Uterus (tissue), 2 donors: ENCODE data around the gene CLASP2.

Experiments
- CTCF ChIP-seq, 4 experiments: fragments of 200-600 bp in 2 of 4; fragments of 450-650 bp in 2 of 4; sonication (generic) in 2 of 4; IDR thresholded peaks; one replicate each; pipeline ENCODE4 v1.5.1; 2016 to 2019; ENCODE audit warnings: antibody characterized with exemption in 4 of 4, mild to moderate bottlenecking in 2 of 4, moderate library complexity in 1 of 4
- POLR2A ChIP-seq, 2 donors: fragments of 450-650 bp; IDR thresholded peaks; one replicate each; pipeline ENCODE4 v1.6.1; 2016; ENCODE audit warnings: antibody characterized with exemption in 2 of 2, mild to moderate bottlenecking in 1 of 2, moderate library complexity in 1 of 2

- TF ChIP-seq CTCF (IDR thresholded peaks at IDR 0.05) = no peak
- no peak for TF ChIP-seq POLR2A (IDR thresholded peaks at IDR 0.05)
These were observed 191.3 kb downstream of the CLASP2 start for GRCh38 chr3:33526787-33527186.
